HL-60 (cell line): ENCODE measurements around the gene MELK.

ENCODE experiments used
- POLR2AphosphoS5 ChIP-seq: IDR thresholded peaks from 2 replicates; pipeline ENCODE4 v1.6.1; 2012; ENCODE audit warnings: low read depth
- REST ChIP-seq: IDR thresholded peaks from 2 replicates; pipeline ENCODE4 v1.6.1; 2012; ENCODE audit warnings: low read depth; ENCODE audit not compliant: insufficient replicate concordance
- TF ChIP-seq, protein P1 (sequence below): IDR thresholded peaks from one replicate; pipeline ENCODE4 v1.5.1; 2011; ENCODE audit warnings: low read length, control low read depth, inconsistent platforms; ENCODE audit not compliant: insufficient read depth

GRCh38 chr9:36632892-36633291 is 60.2 kb downstream of the MELK start:
- no peak for TF ChIP-seq POLR2AphosphoS5
- TF ChIP-seq, protein P1, sequence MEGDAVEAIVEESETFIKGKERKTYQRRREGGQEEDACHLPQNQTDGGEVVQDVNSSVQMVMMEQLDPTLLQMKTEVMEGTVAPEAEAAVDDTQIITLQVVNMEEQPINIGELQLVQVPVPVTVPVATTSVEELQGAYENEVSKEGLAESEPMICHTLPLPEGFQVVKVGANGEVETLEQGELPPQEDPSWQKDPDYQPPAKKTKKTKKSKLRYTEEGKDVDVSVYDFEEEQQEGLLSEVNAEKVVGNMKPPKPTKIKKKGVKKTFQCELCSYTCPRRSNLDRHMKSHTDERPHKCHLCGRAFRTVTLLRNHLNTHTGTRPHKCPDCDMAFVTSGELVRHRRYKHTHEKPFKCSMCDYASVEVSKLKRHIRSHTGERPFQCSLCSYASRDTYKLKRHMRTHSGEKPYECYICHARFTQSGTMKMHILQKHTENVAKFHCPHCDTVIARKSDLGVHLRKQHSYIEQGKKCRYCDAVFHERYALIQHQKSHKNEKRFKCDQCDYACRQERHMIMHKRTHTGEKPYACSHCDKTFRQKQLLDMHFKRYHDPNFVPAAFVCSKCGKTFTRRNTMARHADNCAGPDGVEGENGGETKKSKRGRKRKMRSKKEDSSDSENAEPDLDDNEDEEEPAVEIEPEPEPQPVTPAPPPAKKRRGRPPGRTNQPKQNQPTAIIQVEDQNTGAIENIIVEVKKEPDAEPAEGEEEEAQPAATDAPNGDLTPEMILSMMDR, result peak; percentile 7
- no peak for TF ChIP-seq REST
